HG03558 (cell line): ENCODE data around the gene LILRB5.
"Not testable (repeated sequence)": the region's sequence is repeated elsewhere in the genome, so short reads cannot be mapped to it uniquely, and the experiment has no call there.

Experiments used
- ATAC-seq: cut with Tn5 transposase; IDR thresholded peaks from one replicate; pipeline ENCODE4 v1.9.1; 2021; ENCODE audit warnings: moderate number of reproducible peaks; ENCODE audit not compliant: unreplicated experiment; ENCODE audit errors: extremely low read depth

Gene LILRB5

DNA sequence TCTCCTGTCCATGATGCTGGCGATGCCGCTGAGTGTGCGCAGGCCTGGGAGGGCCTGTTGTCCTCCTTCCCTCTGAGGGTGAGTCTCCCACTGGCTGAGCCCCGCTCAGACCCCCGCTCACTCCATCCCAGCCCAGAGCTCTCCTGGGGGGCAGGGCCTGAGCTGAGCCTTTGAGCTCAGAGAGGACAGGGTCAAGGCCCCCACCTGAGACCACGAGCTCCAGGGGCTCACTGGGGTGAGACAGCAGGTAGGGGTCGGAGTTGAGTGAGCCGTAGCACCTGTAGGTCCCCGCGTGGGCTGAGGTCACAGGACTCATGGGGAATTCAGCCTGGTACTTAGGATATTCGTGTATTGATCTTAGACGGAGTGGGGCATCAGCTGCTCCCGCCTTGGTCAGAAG lies 21.0 kb upstream of the LILRB5 start:
- ATAC-seq, result not testable (repeated sequence)

GRCh38 chr19:54277111-54277615 lies 20.1 kb upstream of the LILRB5 start:
- not testable (repeated sequence) for ATAC-seq

DNA sequence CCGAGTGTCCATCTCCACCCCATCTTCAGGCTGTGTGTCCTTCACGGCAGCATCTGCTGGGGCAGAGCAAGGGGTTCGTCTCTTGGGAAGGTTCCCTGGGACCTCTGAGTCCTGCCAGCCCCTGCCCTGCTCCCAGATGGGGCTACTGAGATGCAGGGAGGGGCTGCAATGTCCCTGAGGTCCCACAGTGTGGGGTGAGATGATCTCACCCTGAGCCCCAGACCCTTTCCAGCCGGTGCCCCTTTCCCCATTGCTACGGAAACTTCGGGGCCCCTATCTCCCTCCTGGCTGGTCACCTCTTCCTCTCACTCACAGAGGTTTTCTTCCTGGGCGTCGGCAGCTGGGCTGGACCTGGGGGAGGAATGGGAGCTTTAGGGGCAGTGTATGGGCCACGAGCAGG lies 18.9 kb upstream of the LILRB5 start:
- no peak for ATAC-seq

DNA sequence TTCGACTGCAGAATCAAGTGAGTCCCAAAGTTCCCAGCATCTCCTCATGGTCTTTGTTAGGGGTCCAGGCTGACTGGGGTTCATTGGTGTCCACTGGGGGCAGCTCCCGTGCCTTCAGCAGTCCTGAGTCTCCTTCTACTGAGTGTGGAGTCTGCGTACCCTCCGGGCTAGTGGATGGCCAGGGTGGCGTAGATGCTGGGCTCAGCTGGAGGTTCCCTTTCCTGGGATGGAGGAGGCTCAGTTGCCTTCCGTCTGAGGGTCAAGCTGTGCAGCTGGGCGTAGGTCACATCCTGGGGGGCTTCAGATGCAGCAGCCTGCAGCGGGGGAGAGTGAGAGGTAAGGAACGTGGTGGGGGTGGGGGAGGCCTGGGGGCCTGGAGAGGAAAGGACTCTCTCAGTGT lies 17.4 kb upstream of the LILRB5 start:
- not testable (repeated sequence) for ATAC-seq

GRCh38 chr19:54273821-54274220 lies 16.7 kb upstream of the LILRB5 start:
- no peak for ATAC-seq

DNA sequence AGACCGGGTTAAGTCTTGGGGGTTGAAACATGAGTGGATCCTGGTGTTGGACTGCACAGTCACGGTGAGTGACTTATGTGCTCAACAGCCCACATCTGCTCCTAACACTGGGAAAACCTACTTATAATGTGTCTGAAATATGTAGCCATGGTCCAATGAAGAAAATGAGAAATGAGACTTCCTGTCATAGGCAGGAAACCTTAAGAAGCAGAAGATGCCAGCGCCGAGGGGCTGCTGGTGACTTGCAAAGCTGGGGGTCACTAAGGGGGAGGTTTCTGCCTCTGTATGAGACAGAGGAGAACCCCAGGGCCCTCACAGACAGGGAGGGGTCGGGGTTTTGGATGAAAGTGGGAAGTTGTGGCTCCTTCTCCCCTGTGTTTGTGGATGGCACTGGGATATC lies 15.1 kb upstream of the LILRB5 start:
- ATAC-seq, result not testable (repeated sequence)

GRCh38 chr19:54271587-54271986 lies 14.5 kb upstream of the LILRB5 start:
- ATAC-seq, result not testable (repeated sequence)

DNA sequence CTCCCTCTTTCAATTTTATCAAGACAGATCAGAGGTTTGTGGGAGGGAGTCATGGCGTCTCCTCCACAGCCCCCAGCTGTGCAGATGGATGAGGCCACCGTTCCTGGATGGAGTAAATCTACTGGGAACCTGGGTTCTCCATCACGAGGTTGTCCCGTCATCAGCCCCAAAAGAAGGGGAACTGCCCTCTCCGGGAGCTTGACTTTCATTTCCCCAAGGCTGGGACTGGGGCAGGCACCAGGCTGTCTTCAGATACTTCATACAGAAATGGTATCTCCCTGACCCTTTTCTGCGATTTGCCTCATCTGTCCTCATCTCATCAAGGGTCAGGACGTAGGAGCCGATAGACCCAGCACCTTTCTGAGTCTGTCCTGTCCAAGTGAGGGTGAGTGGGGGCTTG lies 14.0 kb upstream of the LILRB5 start:
- no peak for ATAC-seq

DNA sequence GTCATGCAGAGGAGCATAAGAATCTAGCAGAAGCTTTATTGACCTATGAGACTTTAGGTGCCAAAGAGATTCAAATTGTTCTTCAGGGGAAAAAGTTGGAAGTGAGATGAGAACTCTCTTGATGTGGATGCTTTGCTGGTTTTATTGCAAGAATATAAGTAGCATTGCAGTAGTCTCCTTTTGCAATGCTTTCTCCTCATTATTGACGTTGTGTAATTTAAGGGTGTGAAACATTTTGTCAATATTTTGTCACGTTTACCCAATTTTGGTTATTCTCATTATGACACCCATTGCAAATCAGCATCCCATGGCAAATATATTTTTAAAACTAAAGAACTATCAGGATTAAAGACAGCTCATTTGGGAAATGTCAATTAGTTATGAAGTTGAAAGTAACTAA lies 11.9 kb upstream of the LILRB5 start:
- no peak for ATAC-seq

- ATAC-seq, result no peak
These were observed 9.1 kb upstream of the LILRB5 start for GRCh38 chr19:54266133-54266532.

DNA sequence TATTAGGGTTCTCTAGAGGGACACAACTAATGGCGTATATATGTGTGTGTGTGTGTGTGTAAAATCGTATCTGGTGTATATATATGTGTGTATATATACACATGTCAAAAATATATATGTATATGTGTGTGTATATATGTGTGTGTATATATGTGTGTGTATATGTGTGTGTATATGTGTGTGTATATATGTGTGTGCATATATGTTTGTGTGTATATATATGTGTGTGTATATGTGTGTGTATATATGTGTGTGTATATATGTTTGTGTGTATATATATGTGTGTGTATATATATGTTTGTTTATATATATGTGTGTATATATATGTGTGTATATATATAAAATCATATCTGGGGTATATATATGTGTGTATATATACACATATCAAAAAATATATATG lies 5.4 kb upstream of the LILRB5 start:
- no peak for ATAC-seq

DNA sequence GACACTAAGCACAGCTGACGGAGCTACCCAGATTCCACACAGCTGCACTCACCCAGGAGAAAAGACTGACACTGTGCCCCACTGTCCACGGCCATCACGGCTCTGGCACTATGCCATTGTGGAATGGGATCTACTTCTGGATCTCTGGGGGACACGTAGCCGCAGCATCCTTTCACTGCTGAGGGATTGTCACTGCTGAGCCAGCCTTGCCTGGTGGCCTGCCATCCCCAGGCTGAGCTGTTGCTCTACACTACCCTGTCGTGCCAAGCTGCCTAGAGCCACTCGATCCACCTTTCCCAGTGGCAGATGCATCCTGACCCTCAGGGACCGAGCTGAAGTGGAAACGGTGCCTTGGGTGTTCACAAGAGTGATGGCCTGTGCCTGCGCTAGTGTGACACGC lies 5.0 kb upstream of the LILRB5 start:
- no peak for ATAC-seq

DNA sequence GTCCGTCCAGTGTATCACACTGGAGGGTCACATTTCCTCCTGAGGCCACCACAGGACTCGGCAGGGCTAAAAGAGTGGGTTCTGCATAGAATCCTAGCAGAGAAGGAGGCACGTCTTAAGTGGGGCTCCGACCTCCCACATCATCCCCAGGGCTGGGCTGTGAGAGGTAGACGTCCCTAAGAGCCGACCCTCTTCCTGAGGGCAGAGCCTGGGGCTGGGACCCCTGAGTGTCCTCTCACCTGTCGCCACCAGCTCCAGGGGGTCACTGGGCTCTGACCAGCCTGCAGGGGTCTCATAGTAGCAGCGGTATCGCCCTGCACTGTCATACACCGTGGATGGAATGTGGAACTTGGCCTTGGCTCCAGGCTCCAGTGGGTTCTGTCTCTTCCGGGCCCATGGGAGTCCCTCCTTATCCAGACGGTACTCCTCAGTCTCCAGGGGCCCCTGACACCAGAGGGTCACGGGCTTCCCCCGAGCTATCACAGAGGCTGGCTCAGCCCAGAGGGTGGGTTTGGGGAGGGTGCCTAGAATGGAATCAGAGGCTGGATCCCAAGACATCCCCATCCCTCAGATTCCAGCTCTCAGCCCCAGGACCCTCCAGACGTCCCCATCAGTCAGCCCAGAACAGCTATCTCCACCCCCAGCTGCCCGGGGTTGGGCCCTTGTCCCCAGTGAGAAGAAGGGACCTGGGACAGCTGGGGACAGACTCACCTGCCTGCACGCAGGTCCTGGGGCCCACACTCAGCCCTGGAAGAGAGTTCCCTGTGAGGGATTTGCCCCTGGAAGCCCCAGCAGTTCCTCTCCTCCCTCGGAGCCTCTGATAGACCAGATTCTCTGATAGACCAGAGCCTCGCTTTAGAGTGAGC lies 590 bp downstream of the LILRB5 start:
- ATAC-seq, result no peak

DNA sequence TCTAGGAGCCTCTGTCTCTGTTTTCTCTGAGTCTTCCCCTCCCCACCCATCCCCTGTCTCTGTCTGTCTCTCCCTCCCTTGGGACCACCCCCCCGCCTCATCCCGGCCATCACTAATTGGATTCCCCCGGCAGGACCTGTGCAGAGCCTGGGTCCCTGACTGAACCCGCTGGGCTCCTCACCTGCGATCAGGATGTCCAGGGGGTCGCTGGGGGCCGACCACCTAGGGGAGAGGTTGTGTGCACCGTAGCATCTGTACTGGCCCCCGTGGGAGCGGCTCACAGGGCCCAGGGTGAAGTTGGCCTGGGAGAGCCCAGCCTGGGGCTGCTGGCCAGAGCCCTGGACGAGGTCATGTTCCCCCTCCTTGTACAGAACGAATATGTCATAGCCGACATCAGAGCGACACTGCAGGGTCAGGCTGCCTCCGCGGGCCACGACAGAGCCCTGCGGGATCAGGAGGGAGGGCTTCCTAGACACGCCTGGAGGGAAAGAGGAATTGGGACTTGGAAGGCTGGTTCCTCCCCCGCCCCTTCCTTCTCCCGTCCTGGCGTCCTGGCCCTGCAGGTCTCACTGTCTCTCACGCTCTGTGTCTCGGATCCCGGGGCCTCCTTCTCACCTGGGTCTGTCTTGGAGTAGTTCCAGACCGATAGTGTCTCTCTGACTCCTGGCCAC lies 1.8 kb downstream of the LILRB5 start:
- no peak for ATAC-seq

DNA sequence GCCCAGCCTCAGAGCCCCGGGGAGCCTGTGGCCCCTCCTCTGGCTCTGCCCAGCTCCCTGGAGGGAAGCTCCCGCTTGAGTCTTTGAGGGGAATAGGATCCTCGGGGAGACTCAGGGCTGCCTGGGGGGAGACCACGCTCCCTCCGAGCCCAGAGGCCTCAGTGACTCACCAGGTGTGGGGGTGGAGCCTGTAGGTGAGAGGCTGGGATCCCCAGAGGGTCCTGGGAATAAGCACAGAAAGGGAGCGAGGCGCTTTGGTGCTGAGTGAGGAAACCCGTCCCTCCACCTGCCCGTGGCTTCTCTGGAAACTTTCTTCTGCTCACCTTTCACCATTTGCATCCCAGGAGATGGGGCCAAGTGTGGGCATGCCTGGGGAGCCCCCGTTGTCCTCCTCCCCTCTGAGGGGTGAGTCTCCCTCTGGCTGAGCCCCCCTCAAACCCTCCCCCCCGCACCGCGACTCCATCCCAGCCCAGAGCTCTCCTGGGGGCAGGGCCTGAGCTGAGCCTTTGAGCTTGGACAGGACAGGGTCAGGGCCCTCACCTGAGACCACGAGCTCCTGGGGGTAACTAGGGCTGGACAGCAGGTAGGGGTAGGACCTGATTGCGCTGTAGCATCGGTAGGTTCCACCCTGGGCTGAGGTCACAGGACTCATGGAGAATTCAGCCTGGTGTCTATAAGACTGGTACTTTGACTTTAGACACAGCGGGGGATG lies 2.7 kb downstream of the LILRB5 start:
- no peak for ATAC-seq

DNA sequence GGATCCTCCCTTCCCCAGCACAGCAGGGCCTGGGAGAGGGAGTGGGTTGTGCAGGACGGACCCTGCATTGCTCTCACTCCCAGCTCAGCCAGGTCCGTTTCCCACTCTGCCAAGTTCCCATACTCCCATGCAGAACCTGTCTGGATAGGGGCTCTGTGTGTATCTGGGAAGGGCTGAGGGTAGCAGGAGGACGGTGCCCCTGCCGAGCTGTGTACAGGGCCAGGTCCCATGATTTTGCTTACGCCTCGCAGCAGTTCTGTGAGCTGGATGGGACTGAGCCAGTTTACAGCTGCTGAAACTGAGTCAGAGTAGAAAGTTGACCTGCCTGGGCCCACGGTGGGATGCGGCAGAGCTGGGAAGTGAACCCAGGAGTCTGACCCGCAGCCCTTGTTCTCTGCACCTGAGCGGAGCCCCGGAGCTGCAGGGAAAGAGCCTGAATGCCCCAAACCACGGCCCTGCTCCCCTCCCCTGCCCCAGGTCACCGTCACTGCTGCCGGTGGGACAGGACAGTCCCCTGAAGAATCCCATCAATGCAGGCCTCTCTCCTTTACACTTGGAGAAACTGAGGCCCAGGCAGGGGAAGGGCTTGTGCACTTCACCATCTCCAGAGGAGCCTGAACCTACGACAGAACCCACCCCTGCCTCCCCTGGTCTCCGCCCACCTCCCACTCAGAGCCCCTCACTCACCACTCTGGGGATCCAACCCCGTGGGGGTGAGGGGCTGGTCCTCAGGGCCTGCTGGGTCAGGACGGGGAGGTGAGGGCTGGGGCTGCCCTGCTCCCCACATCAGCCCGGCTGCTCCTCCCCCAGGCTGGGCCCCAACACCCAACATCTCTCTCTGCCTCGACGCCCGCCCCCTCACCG lies 3.5 kb downstream of the LILRB5 start:
- ATAC-seq, result no peak

DNA sequence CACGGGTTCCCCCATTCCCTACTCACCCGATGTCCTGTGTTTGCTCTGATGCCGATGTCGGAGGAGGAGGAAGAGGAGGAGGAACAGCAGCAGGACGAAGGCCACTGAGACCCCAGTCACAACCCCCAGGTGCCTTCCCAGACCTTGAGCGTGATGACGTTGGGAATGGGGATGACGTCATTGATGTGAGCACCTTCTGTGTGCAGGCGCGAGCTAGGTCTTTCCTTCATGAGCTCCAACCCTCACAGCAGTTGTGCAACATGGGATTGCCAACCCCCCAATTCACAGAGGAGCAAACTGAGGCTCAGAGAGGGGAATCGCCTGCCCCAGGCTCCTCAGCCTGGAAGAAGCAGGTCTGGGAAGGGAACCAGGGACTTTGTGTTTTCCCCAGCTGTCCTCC lies 4.2 kb downstream of the LILRB5 start:
- no peak for ATAC-seq

DNA sequence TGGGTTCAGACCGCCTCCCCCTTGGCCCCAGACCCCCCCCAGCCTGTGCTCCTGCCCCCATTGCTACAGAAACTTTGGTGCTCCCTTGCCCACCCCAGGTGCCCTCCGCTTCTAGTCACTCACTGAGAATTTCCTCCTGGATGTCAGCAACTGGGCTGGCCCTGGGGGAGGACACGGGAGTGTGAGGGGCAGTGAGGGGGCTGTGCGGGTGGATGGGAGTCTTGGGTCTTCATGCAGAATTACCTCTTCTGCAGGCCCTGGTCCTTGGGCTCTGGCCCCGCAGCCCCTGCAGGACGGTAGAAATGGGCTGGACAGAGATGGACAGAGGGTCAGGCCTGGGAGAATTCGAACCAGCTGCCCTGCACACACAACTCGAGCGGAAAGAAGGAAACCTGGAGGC lies 4.8 kb downstream of the LILRB5 start:
- ATAC-seq, result no peak

DNA sequence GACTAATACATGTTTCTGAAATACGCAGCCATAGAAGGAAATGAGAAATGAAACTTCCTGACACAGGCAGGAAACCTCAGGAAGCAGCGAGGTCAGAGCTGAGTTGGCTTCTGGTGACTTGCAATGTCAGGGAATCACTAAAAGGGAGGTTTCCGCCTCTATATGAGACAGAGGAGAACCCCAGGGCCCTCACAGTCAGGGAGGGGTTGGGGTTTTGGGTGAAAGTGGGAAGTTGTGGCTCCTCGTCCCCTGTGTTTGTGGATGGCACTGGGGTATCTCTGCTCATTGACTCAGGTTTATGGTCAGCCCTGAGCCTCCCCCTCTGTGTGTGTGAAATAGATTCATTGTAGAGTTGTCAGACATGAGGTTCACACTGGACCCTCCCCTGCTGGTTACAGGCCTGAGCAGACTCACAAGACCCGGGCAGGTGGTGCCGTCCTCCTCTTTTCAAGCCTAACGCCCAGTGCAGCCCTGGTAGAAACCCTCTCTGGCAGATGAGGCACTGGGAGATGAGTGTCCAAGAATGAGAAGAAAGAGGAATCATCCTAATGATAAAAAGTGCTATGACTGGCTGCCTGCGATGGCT lies 9.0 kb downstream of the LILRB5 start:
- ATAC-seq, result no peak
